Thymus (tissue), 11 donors: ENCODE measurements around the gene ZFAND4. TPM values are rescaled to one million over a fixed set of nuclear protein-coding genes. Genes with fewer than 3 reads are reported as not detected.
"Not testable (repeated sequence)": the region's sequence is repeated elsewhere in the genome, so short reads cannot be mapped to it uniquely, and the experiment has no call there.

Experiments used
- DNase-seq, 9 donors: peaks; one replicate each; pipeline ENCODE4 v3.0.0-alpha.2; 2013; ENCODE audit warnings: low spot score in 9 of 9, low read depth in 6 of 9, missing footprints in 1 of 9
- H3K27ac ChIP-seq, 2 donors: one replicate each; pipeline ENCODE4 v1.5.1; 2013; ENCODE audit warnings: control low read depth in 1 of 2, low read depth in 1 of 2, low read length in 1 of 2, mild to moderate bottlenecking in 1 of 2, moderate library complexity in 1 of 2
- H3K27me3 ChIP-seq, 2 donors: one replicate each; pipeline ENCODE4 v1.5.1; 2013; ENCODE audit warnings: low read length in 1 of 2; ENCODE audit not compliant: control insufficient read depth in 2 of 2, insufficient read depth in 1 of 2
- H3K36me3 ChIP-seq, 2 donors: one replicate each; pipeline ENCODE4 v1.5.1; 2013; ENCODE audit warnings: low read length in 1 of 2, mild to moderate bottlenecking in 1 of 2, moderate library complexity in 1 of 2; ENCODE audit not compliant: control insufficient read depth in 2 of 2, insufficient read depth in 2 of 2
- H3K4me1 ChIP-seq, 2 donors: one replicate each; pipeline ENCODE4 v1.5.1; 2013; ENCODE audit warnings: low read length in 2 of 2; ENCODE audit not compliant: control insufficient read depth in 2 of 2, insufficient read depth in 2 of 2
- H3K4me3 ChIP-seq, 2 donors: one replicate each; pipeline ENCODE4 v1.5.1; 2013; ENCODE audit warnings: low read length in 2 of 2, control low read depth in 1 of 2, mild to moderate bottlenecking in 1 of 2
- H3K9me3 ChIP-seq, 2 donors: one replicate each; pipeline ENCODE4 v1.5.1; 2013; ENCODE audit warnings: low read length in 1 of 2, mild to moderate bottlenecking in 1 of 2; ENCODE audit not compliant: control insufficient read depth in 2 of 2, insufficient read depth in 1 of 2
- WGBS: extraction: QIAGEN DNeasy Blood & Tissue Kit; methylation state at CpG from one replicate; pipeline ENCODE4 v1.1.7; 2013; 5-methylcytosine and 5-hydroxymethylcytosine counted together
- polyA plus RNA-seq: library from polyadenylated mRNA; stranded (reverse); fragments of 200-250 nt; gene quantifications from one replicate; pipeline ENCODE4 v1.2.3, GENCODE V29; 2013
- total RNA-seq: library from RNA; stranded (reverse); fragments of 120-200 nt; gene quantifications from one replicate; pipeline ENCODE4 v1.2.4, GENCODE V29; 2013
- donor health status: healthy.

The ZFAND4 gene
- total and polyA plus RNA-seq, 2 donors = 10.3 to 20.4 TPM

GRCh38 chr10:45612741-45613140, 59.8 kb downstream of the ZFAND4 start:
- H3K36me3 ChIP-seq = peaks cover 12 to 28% of the 10 kb centered on the region in 2 donors
- H3K4me1 ChIP-seq = no peaks in the 10 kb centered on the region
- DNase-seq = no peak
- H3K4me3 ChIP-seq = no peak overlapping the region
- no peaks in the 10 kb centered on the region for H3K27me3 ChIP-seq
- no peak overlapping the region for H3K27ac ChIP-seq
- H3K9me3 ChIP-seq = no peaks in the 10 kb centered on the region

GRCh38 chr10:45608052-45608451, 64.5 kb downstream of the ZFAND4 start:
- Histone ChIP-seq H3K4me3 (no peak overlapping the region), H3K27me3 (no peaks in the 10 kb centered on the region), H3K9me3 (no peaks in the 10 kb centered on the region), H3K36me3 (peaks cover 12 to 21% of the 10 kb centered on the region in 2 donors), H3K27ac (no peak overlapping the region), H3K4me1 (no peaks in the 10 kb centered on the region)
- WGBS = 100% methylated on average over 1 of the region's 1 CpG
- no peak for DNase-seq

GRCh38 chr10:45607276-45607675, 65.3 kb downstream of the ZFAND4 start:
- DNase-seq = no peak
- Histone ChIP-seq H3K4me3 (no peak overlapping the region), H3K36me3 (peaks cover 12 to 15% of the 10 kb centered on the region in 2 donors), H3K27ac (no peak overlapping the region), H3K27me3 (no peaks in the 10 kb centered on the region), H3K4me1 (no peaks in the 10 kb centered on the region), H3K9me3 (no peaks in the 10 kb centered on the region)
- 95% methylated on average over 1 of the region's 1 CpG for WGBS

GRCh38 chr10:45602836-45603235, 69.7 kb downstream of the ZFAND4 start:
- Histone ChIP-seq H3K36me3 (no peaks in the 10 kb centered on the region), H3K9me3 (peaks cover 0 to 9% of the 10 kb centered on the region in 2 donors), H3K27me3 (peaks cover 3 to 17% of the 10 kb centered on the region in 2 donors), H3K4me1 (no peaks in the 10 kb centered on the region), H3K27ac (no peak overlapping the region), H3K4me3 (no peak overlapping the region)
- DNase-seq = no peak
- 98% methylated on average over 4 of the region's 4 CpGs for WGBS

GRCh38 chr10:45602082-45602730, 70.4 kb downstream of the ZFAND4 start:
- no peaks in the 10 kb centered on the region for H3K4me1 ChIP-seq
- H3K27ac ChIP-seq = no peak overlapping the region
- DNase-seq = no peak
- H3K9me3 ChIP-seq = peaks cover 0 to 9% of the 10 kb centered on the region in 2 donors
- whole genome bisulfite sequencing = 97% methylated on average over 3 of the region's 3 CpGs
- no peak overlapping the region for H3K4me3 ChIP-seq
- peaks cover 3 to 17% of the 10 kb centered on the region in 2 donors for H3K27me3 ChIP-seq
- H3K36me3 ChIP-seq = no peaks in the 10 kb centered on the region

GRCh38 chr10:45601254-45601930, 71.2 kb downstream of the ZFAND4 start:
- H3K36me3 ChIP-seq, H3K9me3 ChIP-seq, H3K27ac ChIP-seq, H3K4me3 ChIP-seq, DNase-seq, H3K4me1 ChIP-seq: not testable (repeated sequence)
- peaks cover 3 to 17% of the 10 kb centered on the region in 2 donors for H3K27me3 ChIP-seq
- 96% methylated on average over 16 of the region's 16 CpGs for WGBS

GRCh38 chr10:45600337-45601253, 72.0 kb downstream of the ZFAND4 start:
- not testable (repeated sequence) for H3K4me3 ChIP-seq, H3K36me3 ChIP-seq, H3K27ac ChIP-seq, H3K9me3 ChIP-seq, H3K4me1 ChIP-seq, DNase-seq
- H3K27me3 ChIP-seq = peaks cover 3 to 17% of the 10 kb centered on the region in 2 donors
- 32% methylated on average over 47 of the region's 47 CpGs for WGBS

GRCh38 chr10:45599646-45600045, 72.9 kb downstream of the ZFAND4 start:
- peaks cover 4% of the 10 kb centered on the region in 2 donors for H3K4me1 ChIP-seq
- H3K27me3 ChIP-seq = peaks cover 3 to 17% of the 10 kb centered on the region in 2 donors
- 96% methylated on average over 6 of the region's 6 CpGs for WGBS

More at GRCh38 chr10:45599646-45600045, 72.9 kb downstream of the ZFAND4 start:
- H3K36me3 ChIP-seq = no peaks in the 10 kb centered on the region
- H3K27ac ChIP-seq = no peak overlapping the region
- peaks cover 0 to 9% of the 10 kb centered on the region in 2 donors for H3K9me3 ChIP-seq
- H3K4me3 ChIP-seq = no peak overlapping the region
- no peak for DNase-seq
